Liver (tissue), 9 donors: ENCODE measurements around the gene VPS52. TPM values are rescaled to one million over a fixed set of nuclear protein-coding genes. Genes with fewer than 3 reads are reported as not detected.

Experiments
- DNase-seq: peaks from one replicate; pipeline ENCODE4 v3.0.0-alpha.2; 2017; ENCODE audit warnings: low spot score
- H3K27ac ChIP-seq, 2 donors: one replicate each; pipeline ENCODE4 v1.7.0; 2013; ENCODE audit warnings: inconsistent platforms in 2 of 2, low read length in 2 of 2, control low read depth in 1 of 2, low read depth in 1 of 2, mild to moderate bottlenecking in 1 of 2
- H3K27me3 ChIP-seq, 4 donors: one replicate each; pipeline versions ENCODE4 v1.6.1 to v1.7.0; 2013; ENCODE audit warnings: low read length in 3 of 4, inconsistent platforms in 1 of 4, mild to moderate bottlenecking in 1 of 4, moderate library complexity in 1 of 4; ENCODE audit not compliant: control insufficient read depth in 4 of 4, insufficient read depth in 4 of 4
- H3K36me3 ChIP-seq, 4 donors: one replicate each; pipeline versions ENCODE4 v1.6.1 to v1.7.0; 2013; ENCODE audit warnings: low read length in 3 of 4, mild to moderate bottlenecking in 3 of 4, low read depth in 1 of 4, moderate library complexity in 1 of 4; ENCODE audit not compliant: control insufficient read depth in 4 of 4, insufficient read depth in 3 of 4
- H3K4me1 ChIP-seq, 4 donors: one replicate each; pipeline versions ENCODE4 v1.6.1 to v1.7.0; 2013; ENCODE audit warnings: low read length in 3 of 4, mild to moderate bottlenecking in 3 of 4, moderate library complexity in 1 of 4; ENCODE audit not compliant: control insufficient read depth in 4 of 4, insufficient read depth in 4 of 4
- H3K4me3 ChIP-seq, 3 donors: one replicate each; pipeline versions ENCODE4 v1.6.1 to v1.7.0; 2013; ENCODE audit warnings: low read length in 3 of 3, control low read depth in 1 of 3, low read depth in 1 of 3, mild to moderate bottlenecking in 1 of 3
- H3K9ac ChIP-seq, 2 donors: one replicate each; pipeline ENCODE4 v1.7.0; 2013; ENCODE audit warnings: low read length in 2 of 2, mild to moderate bottlenecking in 2 of 2, moderate library complexity in 2 of 2, control low read depth in 1 of 2, low read depth in 1 of 2
- H3K9me3 ChIP-seq, 4 donors: one replicate each; pipeline versions ENCODE4 v1.6.1 to v1.7.0; 2013; ENCODE audit warnings: low read length in 3 of 4; ENCODE audit not compliant: control insufficient read depth in 4 of 4
- EGR1 ChIP-seq, 2 donors: IDR thresholded peaks; 2 replicates each; pipeline ENCODE4 v1.6.1; 2016 to 2018; ENCODE audit warnings: antibody characterized with exemption in 2 of 2, low read depth in 2 of 2
- FOXA1 ChIP-seq: IDR thresholded peaks from 2 replicates; pipeline ENCODE4 v1.6.1; 2016; ENCODE audit warnings: antibody characterized with exemption
- FOXA2 ChIP-seq: IDR thresholded peaks from 2 replicates; pipeline ENCODE4 v1.6.1; 2016; ENCODE audit warnings: antibody characterized with exemption
- GABPA ChIP-seq, 2 donors: IDR thresholded peaks in 1 of 2; conservative IDR thresholded peaks in 1 of 2; 2 replicates each; pipeline ENCODE4 v1.6.1; 2016; ENCODE audit warnings: antibody characterized with exemption in 2 of 2, mild to moderate bottlenecking in 1 of 2, moderate library complexity in 1 of 2
- HNF4A ChIP-seq, 2 donors: conservative IDR thresholded peaks; 2 replicates each; pipeline ENCODE4 v1.6.1; 2016; ENCODE audit warnings: antibody characterized with exemption in 2 of 2, mild to moderate bottlenecking in 2 of 2
- HNF4G ChIP-seq: IDR thresholded peaks from 2 replicates; pipeline ENCODE4 v1.6.1; 2016; ENCODE audit warnings: antibody characterized with exemption
- JUND ChIP-seq, 2 donors: IDR thresholded peaks; 2 replicates each; pipeline ENCODE4 v1.6.1; 2016; ENCODE audit warnings: antibody characterized with exemption in 2 of 2
- MAX ChIP-seq: IDR thresholded peaks from 2 replicates; pipeline ENCODE4 v1.6.1; 2016; ENCODE audit warnings: antibody characterized with exemption
- NR2F2 ChIP-seq: IDR thresholded peaks from 2 replicates; pipeline ENCODE4 v1.6.1; 2016; ENCODE audit warnings: antibody characterized with exemption
- RAD21 ChIP-seq, 2 donors: IDR thresholded peaks; 2 replicates each; pipeline ENCODE4 v1.6.1; 2016; ENCODE audit warnings: antibody characterized with exemption in 2 of 2, mild to moderate bottlenecking in 2 of 2
- REST ChIP-seq: IDR thresholded peaks from 2 replicates; pipeline ENCODE4 v1.6.1; 2016; ENCODE audit warnings: antibody characterized with exemption, mild to moderate bottlenecking
- RXRA ChIP-seq, 2 donors: IDR thresholded peaks; 2 replicates each; pipeline ENCODE4 v1.6.1; 2017 to 2018; ENCODE audit warnings: antibody characterized with exemption in 2 of 2, mild to moderate bottlenecking in 1 of 2
- SP1 ChIP-seq: IDR thresholded peaks from 2 replicates; pipeline ENCODE4 v1.6.1; 2018; ENCODE audit warnings: antibody characterized with exemption, mild to moderate bottlenecking
- TAF1 ChIP-seq: conservative IDR thresholded peaks from 2 replicates; pipeline ENCODE4 v1.6.1; 2016; ENCODE audit warnings: antibody characterized with exemption, mild to moderate bottlenecking
- YY1 ChIP-seq: IDR thresholded peaks from 2 replicates; pipeline ENCODE4 v1.6.1; 2016; ENCODE audit warnings: antibody characterized with exemption, mild to moderate bottlenecking
- ZBTB33 ChIP-seq: IDR thresholded peaks from 2 replicates; pipeline ENCODE4 v1.6.1; 2016; ENCODE audit warnings: antibody characterized with exemption
- WGBS: extraction: QIAGEN DNeasy Blood & Tissue Kit; methylation state at CpG from one replicate; pipeline ENCODE4 v1.1.7; 2013; 5-methylcytosine and 5-hydroxymethylcytosine counted together
- polyA plus RNA-seq, 2 donors: library from polyadenylated mRNA; stranded (reverse) in 1 of 2; unstranded in 1 of 2; fragments of 200-250 nt in 1 of 2; fragments of >200 nt in 1 of 2; fragmentation: Nextera tagmentation in 1 of 2; extraction: Ambion mirVana in 1 of 2; gene quantifications; one replicate each; pipeline versions ENCODE4 v1.2.1 to v1.2.3, GENCODE V29; 2013 to 2015
- total RNA-seq, 2 donors: library from RNA; depleted of rRNA; stranded (reverse); fragments of >200 nt; gene quantifications; one replicate each; pipeline ENCODE4 v1.2.3, GENCODE V29; 2014
- TF ChIP-seq, protein P1 (sequence below): IDR thresholded peaks from 2 replicates; pipeline ENCODE4 v1.6.1; 2016; ENCODE audit warnings: antibody characterized with exemption
- TF ChIP-seq, protein P2 (sequence below): fragments of 150-350 bp; IDR thresholded peaks from 2 replicates; pipeline ENCODE4 v1.5.1; 2017; ENCODE audit warnings: improper control_type of control experiment, low read depth, low read length; ENCODE audit not compliant: missing input control
- donor health status: healthy.
- donor health status: healthy.
- donor health status: healthy.
- donor health status: healthy.
- donor health status: healthy.

Gene VPS52
- total and polyA plus RNA-seq, 4 donors: 21.3 to 33.4 (median 25.3) TPM

DNA sequence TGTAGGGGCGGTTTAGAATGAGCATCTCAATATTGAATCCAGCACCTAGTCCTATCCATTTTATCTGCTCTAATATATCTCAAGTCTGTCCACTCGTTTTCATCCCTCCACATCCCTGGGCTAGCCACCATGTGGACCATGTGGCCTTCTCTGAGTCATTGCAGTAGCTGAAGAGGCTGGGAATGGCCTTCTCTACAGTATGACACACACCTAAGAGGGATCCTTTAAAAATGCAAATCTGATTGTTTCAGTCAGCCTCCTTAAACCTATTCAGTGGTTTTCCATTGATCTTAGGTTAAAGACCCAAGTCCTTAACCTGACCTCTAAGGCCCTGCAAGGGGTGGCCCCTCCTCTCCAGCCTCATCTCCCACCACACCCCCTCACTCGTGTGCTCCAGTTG, 54.0 kb downstream of the VPS52 start:
- Histone ChIP-seq H3K4me3 (no peak overlapping the region), H3K27ac (no peak overlapping the region), H3K4me1 (peaks cover 0 to 12% (median 7%) of the 10 kb centered on the region in 4 donors), H3K9ac (no peak overlapping the region), H3K27me3 (no peaks in the 10 kb centered on the region), H3K9me3 (no peaks in the 10 kb centered on the region), H3K36me3 (no peaks in the 10 kb centered on the region)
- DNase-seq: no peak
- 71% methylated on average over 3 of the region's 3 CpGs for WGBS
- TF ChIP-seq JUND (IDR thresholded peaks at IDR 0.05) (no peak), YY1 (no peak), HNF4G (no peak), RXRA (IDR thresholded peaks at IDR 0.05) (no peak), FOXA2 (no peak), SP1 (no peak), REST (no peak), NR2F2 (no peak), HNF4A (conservative IDR thresholded peaks at IDR 0.05) (no peak), TAF1 (no peak), MAX (no peak), GABPA (IDR thresholded peaks at IDR 0.05 in 1 of 2, conservative IDR thresholded peaks at IDR 0.05 in 1 of 2) (no peak), RAD21 (IDR thresholded peaks at IDR 0.05) (no peak), ZBTB33 (no peak), EGR1 (IDR thresholded peaks at IDR 0.05; ENCODE audit: low read depth in 2 of 2) (no peak), FOXA1 (no peak)
- TF ChIP-seq, protein P1, sequence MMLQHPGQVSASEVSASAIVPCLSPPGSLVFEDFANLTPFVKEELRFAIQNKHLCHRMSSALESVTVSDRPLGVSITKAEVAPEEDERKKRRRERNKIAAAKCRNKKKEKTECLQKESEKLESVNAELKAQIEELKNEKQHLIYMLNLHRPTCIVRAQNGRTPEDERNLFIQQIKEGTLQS: no peak
- TF ChIP-seq, protein P2, sequence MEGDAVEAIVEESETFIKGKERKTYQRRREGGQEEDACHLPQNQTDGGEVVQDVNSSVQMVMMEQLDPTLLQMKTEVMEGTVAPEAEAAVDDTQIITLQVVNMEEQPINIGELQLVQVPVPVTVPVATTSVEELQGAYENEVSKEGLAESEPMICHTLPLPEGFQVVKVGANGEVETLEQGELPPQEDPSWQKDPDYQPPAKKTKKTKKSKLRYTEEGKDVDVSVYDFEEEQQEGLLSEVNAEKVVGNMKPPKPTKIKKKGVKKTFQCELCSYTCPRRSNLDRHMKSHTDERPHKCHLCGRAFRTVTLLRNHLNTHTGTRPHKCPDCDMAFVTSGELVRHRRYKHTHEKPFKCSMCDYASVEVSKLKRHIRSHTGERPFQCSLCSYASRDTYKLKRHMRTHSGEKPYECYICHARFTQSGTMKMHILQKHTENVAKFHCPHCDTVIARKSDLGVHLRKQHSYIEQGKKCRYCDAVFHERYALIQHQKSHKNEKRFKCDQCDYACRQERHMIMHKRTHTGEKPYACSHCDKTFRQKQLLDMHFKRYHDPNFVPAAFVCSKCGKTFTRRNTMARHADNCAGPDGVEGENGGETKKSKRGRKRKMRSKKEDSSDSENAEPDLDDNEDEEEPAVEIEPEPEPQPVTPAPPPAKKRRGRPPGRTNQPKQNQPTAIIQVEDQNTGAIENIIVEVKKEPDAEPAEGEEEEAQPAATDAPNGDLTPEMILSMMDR: no peak

DNA sequence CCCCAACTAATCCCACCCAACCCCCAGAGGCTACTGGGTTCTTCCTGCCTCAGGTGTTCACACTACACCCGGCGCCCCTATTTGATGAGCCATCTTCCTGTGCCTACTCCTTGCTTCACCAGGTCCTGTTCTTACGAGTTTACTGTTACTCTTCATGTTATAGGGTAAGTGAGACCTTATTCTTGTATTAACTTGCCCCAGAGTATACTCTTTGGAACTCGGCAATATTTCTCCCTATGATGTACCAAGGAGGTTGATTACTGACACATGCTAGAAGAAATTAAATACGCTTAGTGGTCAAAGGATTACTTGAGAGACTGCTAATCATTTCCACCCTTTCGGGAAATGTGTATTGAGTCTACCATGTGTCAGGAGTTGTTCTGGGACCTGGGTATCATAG, 54.4 kb downstream of the VPS52 start:
- Histone ChIP-seq H3K4me3 (no peak overlapping the region), H3K36me3 (no peaks in the 10 kb centered on the region), H3K9ac (no peak overlapping the region), H3K27ac (no peak overlapping the region), H3K4me1 (peaks cover 0 to 16% (median 11%) of the 10 kb centered on the region in 4 donors), H3K9me3 (no peaks in the 10 kb centered on the region), H3K27me3 (no peaks in the 10 kb centered on the region)
- TF ChIP-seq ZBTB33 (no peak), FOXA1 (no peak), NR2F2 (no peak), GABPA (IDR thresholded peaks at IDR 0.05 in 1 of 2, conservative IDR thresholded peaks at IDR 0.05 in 1 of 2) (no peak), RXRA (IDR thresholded peaks at IDR 0.05) (no peak), RAD21 (IDR thresholded peaks at IDR 0.05) (no peak)
- TF ChIP-seq, protein P2: no peak
- DNase-seq: no peak
- 91% methylated on average over 6 of the region's 6 CpGs for WGBS
